Activated gamma-delta T cell treated with Interleukin-2 at 50 U/mL for 16 hours (primary cell): Measurements from ENCODE around the gene MACROH2A1.

ENCODE experiments used
- DNase-seq: peaks from one replicate; pipeline ENCODE4 v3.0.0-alpha.2; 2020

MACROH2A1 gene

GRCh38 chr5:135350536-135350935 is 48.5 kb downstream of the MACROH2A1 start:
- no peak for DNase-seq

- no peak for DNase-seq
These were observed 49.1 kb downstream of the MACROH2A1 start for GRCh38 chr5:135349886-135350285.

GRCh38 chr5:135349451-135349850 is 49.6 kb downstream of the MACROH2A1 start:
- no peak for DNase-seq

- no peak for DNase-seq
These were observed 50.1 kb downstream of the MACROH2A1 start for GRCh38 chr5:135348918-135349317.

GRCh38 chr5:135347392-135347791 is 51.6 kb downstream of the MACROH2A1 start:
- no peak for DNase-seq

GRCh38 chr5:135345956-135346731 is 52.9 kb downstream of the MACROH2A1 start:
- no peak for DNase-seq

- no peak for DNase-seq
These were observed 54.7 kb downstream of the MACROH2A1 start for GRCh38 chr5:135344349-135344748.

GRCh38 chr5:135343413-135343812 is 55.6 kb downstream of the MACROH2A1 start:
- DNase-seq: no peak

GRCh38 chr5:135342551-135342875 is 56.5 kb downstream of the MACROH2A1 start:
- DNase-seq: no peak

GRCh38 chr5:135341696-135342550 is 57.1 kb downstream of the MACROH2A1 start:
- no peak for DNase-seq

- DNase-seq: no peak
These were observed 57.9 kb downstream of the MACROH2A1 start for GRCh38 chr5:135341016-135341666.

- no peak for DNase-seq
These were observed 58.5 kb downstream of the MACROH2A1 start for GRCh38 chr5:135340568-135340967.

GRCh38 chr5:135339623-135340022 is 59.4 kb downstream of the MACROH2A1 start:
- no peak for DNase-seq

GRCh38 chr5:135339189-135339588 is 59.8 kb downstream of the MACROH2A1 start:
- DNase-seq: no peak

GRCh38 chr5:135337064-135337463 is 62.0 kb downstream of the MACROH2A1 start:
- no peak for DNase-seq

- DNase-seq: no peak
These were observed 63.8 kb downstream of the MACROH2A1 start for GRCh38 chr5:135335031-135335828.

GRCh38 chr5:135333732-135334515 is 65.1 kb downstream of the MACROH2A1 start:
- no peak for DNase-seq

GRCh38 chr5:135332519-135333150 is 66.4 kb downstream of the MACROH2A1 start:
- no peak for DNase-seq

GRCh38 chr5:135331612-135332011 is 67.4 kb downstream of the MACROH2A1 start:
- DNase-seq: no peak

GRCh38 chr5:135330798-135331096 is 68.3 kb downstream of the MACROH2A1 start:
- DNase-seq: no peak

GRCh38 chr5:135329913-135330797 is 68.9 kb downstream of the MACROH2A1 start:
- DNase-seq: no peak
